Measurements from ENCODE around the gene GNS.

DNA sequence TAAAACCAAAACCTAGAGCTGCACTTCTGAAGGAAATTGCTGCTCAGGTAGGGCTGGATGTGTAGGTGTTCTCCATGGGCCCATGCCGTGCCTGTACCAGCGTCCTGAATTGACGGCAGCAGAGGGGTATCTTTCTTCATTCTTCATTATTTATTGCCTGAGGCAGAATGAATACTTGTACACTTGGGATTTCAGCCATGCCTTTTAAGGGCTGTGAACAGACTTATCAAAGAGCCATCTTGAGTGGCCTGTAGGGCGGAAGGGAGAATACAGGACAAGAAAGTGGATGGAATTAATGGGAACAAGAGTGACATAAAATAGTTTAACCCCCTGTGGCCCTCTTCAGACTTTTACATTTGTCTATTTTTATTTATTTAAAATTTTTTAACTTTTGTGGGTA lies 87.5 kb downstream of the GNS start:
- TF ChIP-seq EZH2 (IDR thresholded peaks at IDR 0.05; ENCODE audit: low read depth), result no peak
- TF ChIP-seq, protein P1, sequence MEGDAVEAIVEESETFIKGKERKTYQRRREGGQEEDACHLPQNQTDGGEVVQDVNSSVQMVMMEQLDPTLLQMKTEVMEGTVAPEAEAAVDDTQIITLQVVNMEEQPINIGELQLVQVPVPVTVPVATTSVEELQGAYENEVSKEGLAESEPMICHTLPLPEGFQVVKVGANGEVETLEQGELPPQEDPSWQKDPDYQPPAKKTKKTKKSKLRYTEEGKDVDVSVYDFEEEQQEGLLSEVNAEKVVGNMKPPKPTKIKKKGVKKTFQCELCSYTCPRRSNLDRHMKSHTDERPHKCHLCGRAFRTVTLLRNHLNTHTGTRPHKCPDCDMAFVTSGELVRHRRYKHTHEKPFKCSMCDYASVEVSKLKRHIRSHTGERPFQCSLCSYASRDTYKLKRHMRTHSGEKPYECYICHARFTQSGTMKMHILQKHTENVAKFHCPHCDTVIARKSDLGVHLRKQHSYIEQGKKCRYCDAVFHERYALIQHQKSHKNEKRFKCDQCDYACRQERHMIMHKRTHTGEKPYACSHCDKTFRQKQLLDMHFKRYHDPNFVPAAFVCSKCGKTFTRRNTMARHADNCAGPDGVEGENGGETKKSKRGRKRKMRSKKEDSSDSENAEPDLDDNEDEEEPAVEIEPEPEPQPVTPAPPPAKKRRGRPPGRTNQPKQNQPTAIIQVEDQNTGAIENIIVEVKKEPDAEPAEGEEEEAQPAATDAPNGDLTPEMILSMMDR (conservative IDR thresholded peaks at IDR 0.05), result no peak

Data from PC-9 (cell line).